IMR-90 (cell line): ENCODE data around the gene PLEKHS1. TPM values are rescaled to one million over a fixed set of nuclear protein-coding genes. Genes with fewer than 3 reads are reported as not detected.

ENCODE experiments used
- ATAC-seq: fragments of 200-7000 bp; cut with Tn5 transposase; 2 replicates; pipeline ENCODE4 v1.9.1; 2020; ENCODE audit warnings: low read depth, mild to moderate bottlenecking, moderate library complexity
- BruUV-seq: library from RNA; stranded (reverse); fragments of 400-500 nt; replicated peaks from 2 replicates; lab custom pipeline; 2021; lab: Mats Ljungman, UMichigan
- CTCF ChIA-PET: fragments of 300-600 bp; formaldehyde crosslinking; extraction: SDS; loops from one replicate; lab custom pipeline; 2021; ENCODE audit warnings: antibody characterized with exemption; lab: Yijun Ruan, JAX
- POLR2A ChIA-PET: fragments of 300-600 bp; sonication (Branson Sonifier 250); formaldehyde crosslinking; loops from one replicate; lab custom pipeline; 2022; ENCODE audit warnings: antibody characterized with exemption; ENCODE audit not compliant: unreplicated experiment; lab: Charles Lee
- DNase-seq: peaks from one replicate; pipeline ENCODE4 v3.0.0; 2013
- H2AFZ ChIP-seq: replicated peaks from 2 replicates; pipeline ENCODE3; 2013; ENCODE audit warnings: low read length, mild to moderate bottlenecking; ENCODE audit not compliant: poor library complexity
- H2AK5ac ChIP-seq: 2 replicates; pipeline ENCODE4 v1.6.1; 2013; ENCODE audit warnings: low read depth, low read length, inconsistent platforms
- H2AK9ac ChIP-seq: replicated peaks from 2 replicates; pipeline ENCODE3; 2013; ENCODE audit warnings: mild to moderate bottlenecking, low read depth, low read length, moderate library complexity; ENCODE audit not compliant: poor library complexity
- H2BK120ac ChIP-seq: 2 replicates; pipeline ENCODE4 v1.6.1; 2013; ENCODE audit warnings: low read depth, low read length, inconsistent platforms
- H2BK15ac ChIP-seq: 3 replicates; pipeline ENCODE4 v1.6.1; 2013; ENCODE audit warnings: low read depth, low read length, inconsistent platforms
- H2BK20ac ChIP-seq: 2 replicates; pipeline ENCODE4 v1.6.1; 2013; ENCODE audit warnings: low read depth, mild to moderate bottlenecking, inconsistent platforms, low read length, moderate library complexity
- H2BK5ac ChIP-seq: 2 replicates; pipeline ENCODE4 v1.6.1; 2013; ENCODE audit warnings: mild to moderate bottlenecking, low read depth, low read length, inconsistent platforms; ENCODE audit not compliant: poor library complexity, severe bottlenecking
- H3K14ac ChIP-seq: replicated peaks from 2 replicates; pipeline ENCODE4 v1.6.1; 2013; ENCODE audit warnings: low read depth, low read length, inconsistent platforms
- H3K18ac ChIP-seq: 2 replicates; pipeline ENCODE4 v1.6.1; 2013; ENCODE audit warnings: low read depth, low read length, control low read depth
- H3K23ac ChIP-seq: 2 replicates; pipeline ENCODE4 v1.6.1; 2013; ENCODE audit warnings: low read depth, low read length, inconsistent platforms
- H3K27ac ChIP-seq: 2 replicates; pipeline ENCODE4 v1.5.1; 2013; ENCODE audit warnings: mild to moderate bottlenecking, control low read depth, low read length; ENCODE audit not compliant: insufficient read depth
- H3K27me3 ChIP-seq: 2 replicates; pipeline ENCODE4 v1.6.1; 2013; ENCODE audit warnings: low read length; ENCODE audit not compliant: control insufficient read depth, insufficient read depth
- H3K36me3 ChIP-seq: 2 replicates; pipeline ENCODE4 v1.6.1; 2013; ENCODE audit warnings: low read length, mixed read lengths; ENCODE audit not compliant: control insufficient read depth, insufficient read depth
- H3K4ac ChIP-seq: 2 replicates; pipeline ENCODE4 v1.6.1; 2013; ENCODE audit warnings: low read depth, low read length, inconsistent platforms
- H3K4me1 ChIP-seq: 2 replicates; pipeline ENCODE4 v1.6.1; 2013; ENCODE audit warnings: low read length, mixed read lengths; ENCODE audit not compliant: control insufficient read depth, insufficient read depth
- H3K4me2 ChIP-seq: 2 replicates; pipeline ENCODE4 v1.6.1; 2013; ENCODE audit warnings: low read depth, mild to moderate bottlenecking, control low read depth, low read length, moderate library complexity
- H3K4me3 ChIP-seq: 2 replicates; pipeline ENCODE4 v1.5.1; 2013; ENCODE audit warnings: low read depth, mild to moderate bottlenecking, control low read depth, low read length, moderate library complexity; ENCODE audit not compliant: insufficient read depth
- H3K56ac ChIP-seq: 2 replicates; pipeline ENCODE4 v1.6.1; 2013; ENCODE audit warnings: low read length, inconsistent platforms; ENCODE audit not compliant: insufficient read depth; ENCODE audit errors: extremely low read depth
- H3K79me1 ChIP-seq, 2 experiments: 2 replicates each; pipeline ENCODE4 v1.6.1; 2013; ENCODE audit warnings: low read length in 2 of 2, inconsistent platforms in 1 of 2, low read depth in 1 of 2
- H3K9ac ChIP-seq: 2 replicates; pipeline ENCODE4 v1.6.1; 2013; ENCODE audit warnings: low read depth, low read length, control low read depth
- H3K9me1 ChIP-seq: 2 replicates; pipeline ENCODE4 v1.6.1; 2013; ENCODE audit warnings: low read length, inconsistent platforms; ENCODE audit not compliant: insufficient read depth
- H3K9me3 ChIP-seq: 2 replicates; pipeline ENCODE4 v1.6.1; 2013; ENCODE audit warnings: low read length; ENCODE audit not compliant: control insufficient read depth, insufficient read depth
- H4K20me1 ChIP-seq: 2 replicates; pipeline ENCODE4 v1.6.1; 2013; ENCODE audit warnings: low read length, inconsistent platforms; ENCODE audit not compliant: insufficient read depth
- H4K5ac ChIP-seq: 2 replicates; pipeline ENCODE4 v1.6.1; 2013; ENCODE audit warnings: mild to moderate bottlenecking, low read depth, low read length, control low read depth
- H4K8ac ChIP-seq, 2 experiments: 2 replicates each; pipeline ENCODE4 v1.6.1; 2013; ENCODE audit warnings: low read depth in 2 of 2, low read length in 2 of 2, control low read depth in 1 of 2, inconsistent platforms in 1 of 2
- H4K91ac ChIP-seq: 2 replicates; pipeline ENCODE4 v1.6.1; 2013; ENCODE audit warnings: low read depth, low read length, inconsistent platforms; ENCODE audit not compliant: insufficient read depth
- BHLHE40 ChIP-seq: fragments of 150-350 bp; IDR thresholded peaks from 2 replicates; pipeline ENCODE4 v1.6.1; 2016; ENCODE audit warnings: mild to moderate bottlenecking, low read depth, low read length
- CEBPB ChIP-seq: IDR thresholded peaks from 2 replicates; pipeline ENCODE4 v1.6.1; 2012; ENCODE audit warnings: low read depth, low read length, improper control_type of control experiment
- CHD1 ChIP-seq: IDR thresholded peaks from 2 replicates; pipeline ENCODE4 v1.6.1; 2012; ENCODE audit warnings: low read depth, low read length, improper control_type of control experiment
- FOS ChIP-seq: fragments of 150-350 bp; IDR thresholded peaks from 2 replicates; pipeline ENCODE4 v1.6.1; 2016; ENCODE audit warnings: low read depth, low read length
- MAFK ChIP-seq: IDR thresholded peaks from 2 replicates; pipeline ENCODE4 v1.6.1; 2012; ENCODE audit warnings: low read depth, low read length, improper control_type of control experiment
- MAZ ChIP-seq: IDR thresholded peaks from 2 replicates; pipeline ENCODE4 v1.6.1; 2012; ENCODE audit warnings: low read depth, mild to moderate bottlenecking, low read length, improper control_type of control experiment, moderate library complexity, borderline replicate concordance
- MXI1 ChIP-seq: IDR thresholded peaks from 2 replicates; pipeline ENCODE4 v1.6.1; 2012; ENCODE audit warnings: low read depth, mild to moderate bottlenecking, low read length, moderate library complexity, borderline replicate concordance
- NFE2L2 ChIP-seq: fragments of 150-350 bp; IDR thresholded peaks from 2 replicates; pipeline ENCODE4 v1.6.1; 2016; ENCODE audit warnings: low read depth, mild to moderate bottlenecking, low read length
- POLR2A ChIP-seq: IDR thresholded peaks from 2 replicates; pipeline ENCODE4 v1.6.1; 2012; ENCODE audit warnings: mild to moderate bottlenecking, low read depth, low read length
- RCOR1 ChIP-seq: IDR thresholded peaks from 2 replicates; pipeline ENCODE4 v1.6.1; 2012; ENCODE audit warnings: mild to moderate bottlenecking, low read length, improper control_type of control experiment; ENCODE audit not compliant: insufficient replicate concordance
- SMC3 ChIP-seq: fragments of 150-350 bp; IDR thresholded peaks from 2 replicates; pipeline ENCODE4 v1.6.1; 2016; ENCODE audit warnings: low read depth, mild to moderate bottlenecking, antibody characterized with exemption, low read length, moderate library complexity
- USF2 ChIP-seq: fragments of 150-350 bp; IDR thresholded peaks from 2 replicates; pipeline ENCODE4 v1.6.1; 2017; ENCODE audit warnings: mild to moderate bottlenecking, antibody characterized with exemption, low read length, low read depth
- WGBS, 2 experiments: methylation state at CpG; one replicate each; pipeline versions ENCODE4 v1.1.5 to v1.1.7; 2013; ENCODE audit warnings: missing lambda C conversion rate in 2 of 2; ENCODE audit not compliant: insufficient read length in 1 of 2; ENCODE audit errors: extremely low coverage in 2 of 2; 5-methylcytosine and 5-hydroxymethylcytosine counted together
- dilution Hi-C: fragments of 300-500 bp; cut with HindIII; formaldehyde crosslinking; loops from one replicate; pipeline ENCODE4 v1.14.3; 2018; ENCODE audit warnings: low sequenced_read_pairs; ENCODE audit not compliant: unreplicated experiment
- in situ Hi-C: fragments of 300-500 bp; cut with MboI; formaldehyde crosslinking; loops from 3 replicates; pipeline ENCODE4 v1.14.3; 2019; ENCODE audit warnings: low sequenced_read_pairs, inconsistent platforms, mixed read lengths
- intact Hi-C: fragments of 100-400 bp; cut with micrococcal nuclease; formaldehyde crosslinking; loops from 2 replicates; pipeline ENCODE4 v1.10.0; 2022
- polyA plus RNA-seq, 3 experiments: library from polyadenylated mRNA; depleted of rRNA; stranded (reverse); fragments of >200 nt; gene quantifications; 2 replicates each; pipeline ENCODE4 v1.2.3, GENCODE V29; 2012; ENCODE audit warnings: low replicate concordance in 1 of 3
- total RNA-seq: library from RNA; depleted of rRNA; stranded (reverse); fragments of >200 nt; gene quantifications from 2 replicates; pipeline ENCODE4 v1.2.3, GENCODE V29; 2012
- TF ChIP-seq, protein P1 (sequence below): conservative IDR thresholded peaks from 2 replicates; pipeline ENCODE4 v1.5.1; 2012; ENCODE audit warnings: mild to moderate bottlenecking, low read depth, low read length, improper control_type of control experiment
- TF ChIP-seq, protein P2 (sequence below): fragments of 150-350 bp; IDR thresholded peaks from 2 replicates; pipeline ENCODE4 v1.6.1; 2016; ENCODE audit warnings: low read depth, mild to moderate bottlenecking, low read length, moderate library complexity, borderline replicate concordance

The PLEKHS1 gene
- total and polyA plus RNA-seq, 2 of the 4 experiments (the other 2 are of a cell fraction): not detected

DNA sequence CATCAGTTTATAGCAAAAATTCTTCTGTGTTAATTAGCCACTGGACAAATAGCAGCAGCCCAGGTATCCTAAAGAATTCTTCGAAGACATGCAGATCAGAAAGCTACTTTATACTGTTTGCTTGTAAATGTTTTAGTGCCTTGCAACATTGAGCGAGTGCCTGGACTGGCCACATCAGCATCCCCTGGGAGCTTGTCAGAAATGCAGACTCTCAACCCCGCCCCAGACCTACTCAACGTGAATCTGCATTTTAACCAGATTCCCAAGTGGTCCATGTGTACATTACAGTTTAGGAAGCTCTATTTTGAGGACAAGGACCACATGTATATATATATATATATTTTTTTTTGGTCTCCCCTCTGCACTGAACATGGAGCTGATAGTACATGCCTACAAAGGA lies 18.5 kb upstream of the PLEKHS1 start:
- no peaks in the 10 kb centered on the region for H3K79me1 ChIP-seq
- no peak overlapping the region for H4K5ac ChIP-seq
- H3K9me3 ChIP-seq: no peaks in the 10 kb centered on the region
- H2AK9ac ChIP-seq: no peak overlapping the region
- no peak overlapping the region for H3K23ac ChIP-seq
- H3K4me2 ChIP-seq: no peak overlapping the region
- H3K4ac ChIP-seq: no peak overlapping the region
- peaks cover 13% of the 10 kb centered on the region for H3K36me3 ChIP-seq
- no peak for TF ChIP-seq FOS
- TF ChIP-seq MAZ: no peak
- TF ChIP-seq MAFK: no peak
- no peak for TF ChIP-seq CEBPB
- no peak for TF ChIP-seq MXI1
- no peak for TF ChIP-seq RCOR1
- TF ChIP-seq CHD1: no peak
- TF ChIP-seq, protein P1, sequence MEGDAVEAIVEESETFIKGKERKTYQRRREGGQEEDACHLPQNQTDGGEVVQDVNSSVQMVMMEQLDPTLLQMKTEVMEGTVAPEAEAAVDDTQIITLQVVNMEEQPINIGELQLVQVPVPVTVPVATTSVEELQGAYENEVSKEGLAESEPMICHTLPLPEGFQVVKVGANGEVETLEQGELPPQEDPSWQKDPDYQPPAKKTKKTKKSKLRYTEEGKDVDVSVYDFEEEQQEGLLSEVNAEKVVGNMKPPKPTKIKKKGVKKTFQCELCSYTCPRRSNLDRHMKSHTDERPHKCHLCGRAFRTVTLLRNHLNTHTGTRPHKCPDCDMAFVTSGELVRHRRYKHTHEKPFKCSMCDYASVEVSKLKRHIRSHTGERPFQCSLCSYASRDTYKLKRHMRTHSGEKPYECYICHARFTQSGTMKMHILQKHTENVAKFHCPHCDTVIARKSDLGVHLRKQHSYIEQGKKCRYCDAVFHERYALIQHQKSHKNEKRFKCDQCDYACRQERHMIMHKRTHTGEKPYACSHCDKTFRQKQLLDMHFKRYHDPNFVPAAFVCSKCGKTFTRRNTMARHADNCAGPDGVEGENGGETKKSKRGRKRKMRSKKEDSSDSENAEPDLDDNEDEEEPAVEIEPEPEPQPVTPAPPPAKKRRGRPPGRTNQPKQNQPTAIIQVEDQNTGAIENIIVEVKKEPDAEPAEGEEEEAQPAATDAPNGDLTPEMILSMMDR: no peak
- TF ChIP-seq POLR2A: no peak
- no peak for TF ChIP-seq BHLHE40
- TF ChIP-seq, protein P2, sequence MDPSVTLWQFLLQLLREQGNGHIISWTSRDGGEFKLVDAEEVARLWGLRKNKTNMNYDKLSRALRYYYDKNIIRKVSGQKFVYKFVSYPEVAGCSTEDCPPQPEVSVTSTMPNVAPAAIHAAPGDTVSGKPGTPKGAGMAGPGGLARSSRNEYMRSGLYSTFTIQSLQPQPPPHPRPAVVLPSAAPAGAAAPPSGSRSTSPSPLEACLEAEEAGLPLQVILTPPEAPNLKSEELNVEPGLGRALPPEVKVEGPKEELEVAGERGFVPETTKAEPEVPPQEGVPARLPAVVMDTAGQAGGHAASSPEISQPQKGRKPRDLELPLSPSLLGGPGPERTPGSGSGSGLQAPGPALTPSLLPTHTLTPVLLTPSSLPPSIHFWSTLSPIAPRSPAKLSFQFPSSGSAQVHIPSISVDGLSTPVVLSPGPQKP: no peak
- no peak for TF ChIP-seq SMC3
- TF ChIP-seq USF2: no peak
- TF ChIP-seq NFE2L2: no peak
- H2BK15ac ChIP-seq: no peak overlapping the region
- H3K4me3 ChIP-seq: no peak overlapping the region
- no peak for DNase-seq
- H3K27ac ChIP-seq: no peak overlapping the region
- BruUV-seq: no TSS peak
- no peak overlapping the region for H2BK5ac ChIP-seq
- no peak overlapping the region for H2AFZ ChIP-seq
- no peak overlapping the region for H3K14ac ChIP-seq
- no peak overlapping the region for H4K91ac ChIP-seq
- in situ Hi-C loops: no loop called here
- H3K18ac ChIP-seq: no peak overlapping the region
- CTCF ChIA-PET: interaction anchor here (0.6 to 1.7 kb wide), 2 partner anchors 14 to 276 kb away, joined by 3 to 5 read pairs; no protein-coding TSS in a partner anchor
- dilution Hi-C loops: no loop called here
- H3K4me1 ChIP-seq: no peaks in the 10 kb centered on the region
- H4K20me1 ChIP-seq: no peaks in the 10 kb centered on the region
- no peak for ATAC-seq
- no CpG with 5 or more reads among the region's 4 CpGs for WGBS, 2 experiments
- H3K9me1 ChIP-seq: no peaks in the 10 kb centered on the region
- H4K8ac ChIP-seq: no peak overlapping the region
- no peak overlapping the region for H2BK120ac ChIP-seq
- no peak overlapping the region for H2AK5ac ChIP-seq
- H3K27me3 ChIP-seq: no peaks in the 10 kb centered on the region
- POLR2A ChIA-PET: no interaction called here
- no peak overlapping the region for H3K9ac ChIP-seq
- H3K56ac ChIP-seq: no peak overlapping the region
- intact Hi-C loops: no loop called here
- H2BK20ac ChIP-seq: no peak overlapping the region
